Measurements from ENCODE around the gene OR51I1.

The OR51I1 gene

GRCh38 chr11:5476186-5476819, 35.0 kb upstream of the OR51I1 start:
- H4K20me1 ChIP-seq (ENCODE audit: low read depth, low read length), result no peaks in the 10 kb centered on the region
- H3K4me3 ChIP-seq (ENCODE audit: insufficient read depth, low read length, poor library complexity, severe bottlenecking), result no peak overlapping the region
- no peak overlapping the region for H2AFZ ChIP-seq (ENCODE audit: low read depth, low read length, severe bottlenecking)
- H3K27ac ChIP-seq (ENCODE audit: low read depth, low read length), result no peak overlapping the region
- H3K9me2 ChIP-seq (replicated peaks; ENCODE audit: insufficient read depth, low read length), result no peaks in the 10 kb centered on the region
- TF ChIP-seq CTCF (IDR thresholded peaks at IDR 0.05; ENCODE audit: insufficient read depth, low read length, poor library complexity, severe bottlenecking), result peak; percentile 94
- TF ChIP-seq EZH2phosphoT487 (conservative IDR thresholded peaks at IDR 0.05; ENCODE audit: low read length), result no peak
- H3K4me2 ChIP-seq (ENCODE audit: low read depth, low read length, poor library complexity, severe bottlenecking), result no peak overlapping the region
- H3F3A ChIP-seq (ENCODE audit: insufficient read depth), result no peaks in the 10 kb centered on the region
- H3K9ac ChIP-seq (ENCODE audit: low read length), result no peak overlapping the region
- H3K9me3 ChIP-seq (ENCODE audit: insufficient read depth, low read length), result no peaks in the 10 kb centered on the region
- H3K36me3 ChIP-seq (ENCODE audit: low read length), result no peaks in the 10 kb centered on the region
- no peaks in the 10 kb centered on the region for H3K27me3 ChIP-seq (ENCODE audit: low read length)
- H3K79me2 ChIP-seq (ENCODE audit: insufficient read depth, low read length), result no peaks in the 10 kb centered on the region

- H3F3A ChIP-seq (ENCODE audit: insufficient read depth), result no peaks in the 10 kb centered on the region
- H3K36me3 ChIP-seq (ENCODE audit: low read length), result no peaks in the 10 kb centered on the region
- H3K27me3 ChIP-seq (ENCODE audit: low read length), result no peaks in the 10 kb centered on the region
- no peak overlapping the region for H3K27ac ChIP-seq (ENCODE audit: low read depth, low read length)
- no peaks in the 10 kb centered on the region for H3K79me2 ChIP-seq (ENCODE audit: insufficient read depth, low read length)
- no peak overlapping the region for H3K9ac ChIP-seq (ENCODE audit: low read length)
- H3K9me2 ChIP-seq (replicated peaks; ENCODE audit: insufficient read depth, low read length), result no peaks in the 10 kb centered on the region
- no peak for TF ChIP-seq EZH2phosphoT487 (conservative IDR thresholded peaks at IDR 0.05; ENCODE audit: low read length)
- TF ChIP-seq CTCF (IDR thresholded peaks at IDR 0.05; ENCODE audit: insufficient read depth, low read length, poor library complexity, severe bottlenecking), result no peak
- no peak overlapping the region for H2AFZ ChIP-seq (ENCODE audit: low read depth, low read length, severe bottlenecking)
- no peak overlapping the region for H3K4me3 ChIP-seq (ENCODE audit: insufficient read depth, low read length, poor library complexity, severe bottlenecking)
- no peak overlapping the region for H3K4me2 ChIP-seq (ENCODE audit: low read depth, low read length, poor library complexity, severe bottlenecking)
- H4K20me1 ChIP-seq (ENCODE audit: low read depth, low read length), result no peaks in the 10 kb centered on the region
- no peaks in the 10 kb centered on the region for H3K9me3 ChIP-seq (ENCODE audit: insufficient read depth, low read length)
Observed at GRCh38 chr11:5473921-5474320, 32.6 kb upstream of the OR51I1 start.

GRCh38 chr11:5467527-5467926, 26.2 kb upstream of the OR51I1 start:
- Histone ChIP-seq H3K4me3 (ENCODE audit: insufficient read depth, low read length, poor library complexity, severe bottlenecking) (no peak overlapping the region), H4K20me1 (ENCODE audit: low read depth, low read length) (no peaks in the 10 kb centered on the region), H3K27me3 (ENCODE audit: low read length) (no peaks in the 10 kb centered on the region), H3K4me2 (ENCODE audit: low read depth, low read length, poor library complexity, severe bottlenecking) (no peak overlapping the region), H3K27ac (ENCODE audit: low read depth, low read length) (no peak overlapping the region), H3K9me2 (replicated peaks; ENCODE audit: insufficient read depth, low read length) (no peaks in the 10 kb centered on the region), H2AFZ (ENCODE audit: low read depth, low read length, severe bottlenecking) (no peak overlapping the region), H3F3A (ENCODE audit: insufficient read depth) (no peaks in the 10 kb centered on the region), H3K9me3 (ENCODE audit: insufficient read depth, low read length) (no peaks in the 10 kb centered on the region), H3K36me3 (ENCODE audit: low read length) (no peaks in the 10 kb centered on the region), H3K79me2 (ENCODE audit: insufficient read depth, low read length) (no peaks in the 10 kb centered on the region), H3K9ac (ENCODE audit: low read length) (no peak overlapping the region)
- no peak for TF ChIP-seq EZH2phosphoT487 (conservative IDR thresholded peaks at IDR 0.05; ENCODE audit: low read length)
- TF ChIP-seq CTCF (IDR thresholded peaks at IDR 0.05; ENCODE audit: insufficient read depth, low read length, poor library complexity, severe bottlenecking), result no peak
